H1 (cell line): Measurements from ENCODE around the gene UFSP1. TPM values are rescaled to one million over a fixed set of nuclear protein-coding genes. Genes with fewer than 3 reads are reported as not detected.
A peak's percentile ranks its signal among the peaks of the same experiment; 100 is the strongest.

Experiments used
- CTCF ChIA-PET: fragments of 300-600 bp; sonication (Branson Sonifier 250); formaldehyde crosslinking; loops from one replicate; lab custom pipeline; 2021; ENCODE audit not compliant: partially characterized antibody; lab: Charles Lee
- POLR2A ChIA-PET: fragments of 300-600 bp; sonication (Branson Sonifier 250); formaldehyde crosslinking; loops from one replicate; lab custom pipeline; 2021; ENCODE audit warnings: inconsistent platforms; ENCODE audit not compliant: partially characterized antibody; lab: Charles Lee
- DNase-seq, 2 experiments: peaks; one replicate each; pipeline versions ENCODE4 v3.0.0 to v3.0.0-alpha.2; 2010 to 2022; ENCODE audit warnings: low spot score in 2 of 2, low read depth in 1 of 2, mixed read lengths in 1 of 2
- FAIRE-seq: peaks from 2 replicates; lab custom pipeline; 2011; peaks lifted over from hg19 to GRCh38; lab: Jason Lieb, UNC
- H2AFZ ChIP-seq: 2 replicates; pipeline ENCODE4 v1.8.1; 2012; ENCODE audit warnings: low read length, inconsistent platforms
- H2AK5ac ChIP-seq: 2 replicates; pipeline ENCODE4 v1.6.1; 2013; ENCODE audit warnings: low read depth, low read length
- H2BK120ac ChIP-seq: replicated peaks from 2 replicates; pipeline ENCODE3; 2013; ENCODE audit warnings: low read depth, low read length, inconsistent platforms
- H2BK12ac ChIP-seq: 2 replicates; pipeline ENCODE4 v1.6.1; 2013; ENCODE audit warnings: low read depth, low read length
- H2BK15ac ChIP-seq: 2 replicates; pipeline ENCODE4 v1.6.1; 2013; ENCODE audit warnings: low read length
- H2BK20ac ChIP-seq: 2 replicates; pipeline ENCODE4 v1.6.1; 2013; ENCODE audit warnings: low read length
- H2BK5ac ChIP-seq: 2 replicates; pipeline ENCODE4 v1.6.1; 2013; ENCODE audit warnings: low read depth, low read length
- H3K14ac ChIP-seq: 2 replicates; pipeline ENCODE4 v1.6.1; 2013; ENCODE audit warnings: inconsistent platforms; ENCODE audit not compliant: insufficient read length
- H3K18ac ChIP-seq: 2 replicates; pipeline ENCODE4 v1.6.1; 2013; ENCODE audit warnings: low read length; ENCODE audit errors: extremely low read depth
- H3K23ac ChIP-seq: 2 replicates; pipeline ENCODE4 v1.6.1; 2013; ENCODE audit warnings: inconsistent platforms; ENCODE audit not compliant: insufficient read length
- H3K23me2 ChIP-seq: 2 replicates; pipeline ENCODE4 v1.6.1; 2013; ENCODE audit warnings: low read depth, low read length
- H3K27ac ChIP-seq: 2 replicates; pipeline ENCODE4 v1.6.1; 2011; ENCODE audit warnings: low read depth, low read length, inconsistent platforms
- H3K27me3 ChIP-seq, 4 experiments: replicated peaks in 1 of 4; 1 replicate in 1 of 4; 2 replicates in 3 of 4; pipeline versions ENCODE4 v1.6.1 to v1.8.1; 2011 to 2013; ENCODE audit warnings: low read length in 3 of 4, mild to moderate bottlenecking in 3 of 4, inconsistent platforms in 2 of 4, mixed read lengths in 2 of 4, moderate library complexity in 1 of 4; ENCODE audit not compliant: control insufficient read depth in 3 of 4, insufficient read depth in 3 of 4; ENCODE audit errors: extremely low read depth in 1 of 4
- H3K36me3 ChIP-seq, 4 experiments: 2 replicates each; pipeline versions ENCODE4 v1.6.1 to v1.8.1; 2011 to 2013; ENCODE audit warnings: mild to moderate bottlenecking in 4 of 4, low read length in 3 of 4, moderate library complexity in 2 of 4, control low read depth in 1 of 4, inconsistent platforms in 1 of 4; ENCODE audit not compliant: insufficient read depth in 4 of 4, control insufficient read depth in 2 of 4
- H3K4ac ChIP-seq: replicated peaks from 2 replicates; pipeline ENCODE3; 2013; ENCODE audit warnings: low read length, low read depth, mixed read lengths, inconsistent platforms; ENCODE audit not compliant: insufficient read length
- H3K4me1 ChIP-seq, 4 experiments: replicated peaks in 1 of 4; 1 replicate in 1 of 4; 2 replicates in 3 of 4; pipeline versions ENCODE4 v1.6.1 to v1.8.1; 2011 to 2013; ENCODE audit warnings: low read length in 3 of 4, inconsistent platforms in 2 of 4, mixed read lengths in 1 of 4; ENCODE audit not compliant: insufficient read depth in 4 of 4, control insufficient read depth in 3 of 4
- H3K4me2 ChIP-seq, 2 experiments: 2 replicates each; pipeline versions ENCODE4 v1.6.1 to v1.8.1; 2011 to 2013; ENCODE audit warnings: low read depth in 2 of 2, low read length in 2 of 2, control low read depth in 1 of 2, inconsistent platforms in 1 of 2, mild to moderate bottlenecking in 1 of 2; ENCODE audit not compliant: insufficient read depth in 1 of 2
- H3K4me3 ChIP-seq, 4 experiments: fragments of 200-600, 300-600 bp in 1 of 4; sonication (generic), shearing (Covaris generic), sonication (Bioruptor Twin) in 1 of 4; 2 replicates each; pipeline versions ENCODE4 v1.5.1 to v1.8.1; 2011 to 2016; ENCODE audit warnings: low read length in 4 of 4, low read depth in 3 of 4, control low read depth in 2 of 4, inconsistent platforms in 2 of 4, mild to moderate bottlenecking in 2 of 4, mixed read lengths in 1 of 4, moderate library complexity in 1 of 4; ENCODE audit not compliant: insufficient read depth in 2 of 4; ENCODE audit errors: extremely low read depth in 1 of 4
- H3K56ac ChIP-seq: replicated peaks from 2 replicates; pipeline ENCODE3; 2013; ENCODE audit warnings: low read depth, mild to moderate bottlenecking, mixed read lengths, low read length, inconsistent platforms; ENCODE audit not compliant: insufficient read length
- H3K79me1 ChIP-seq: 2 replicates; pipeline ENCODE4 v1.6.1; 2013; ENCODE audit warnings: low read depth, low read length, control low read depth
- H3K79me2 ChIP-seq, 2 experiments: 2 replicates each; pipeline versions ENCODE4 v1.6.1 to v1.8.1; 2012 to 2013; ENCODE audit warnings: low read length in 2 of 2, mild to moderate bottlenecking in 2 of 2, inconsistent platforms in 1 of 2; ENCODE audit not compliant: insufficient read depth in 2 of 2, control insufficient read depth in 1 of 2
- H3K9ac ChIP-seq, 4 experiments: replicated peaks in 1 of 4; 1 replicate in 1 of 4; 2 replicates in 3 of 4; pipeline versions ENCODE4 v1.6.1 to v1.8.1; 2011 to 2013; ENCODE audit warnings: low read depth in 3 of 4, low read length in 3 of 4, control low read depth in 2 of 4, mild to moderate bottlenecking in 2 of 4, moderate library complexity in 2 of 4, inconsistent platforms in 1 of 4; ENCODE audit errors: extremely low read depth in 1 of 4
- H3K9me3 ChIP-seq, 2 experiments: 2 replicates each; pipeline versions ENCODE4 v1.6.1 to v1.8.1; 2012 to 2013; ENCODE audit warnings: mild to moderate bottlenecking in 2 of 2, moderate library complexity in 2 of 2, control low read depth in 1 of 2, inconsistent platforms in 1 of 2, low read depth in 1 of 2, low read length in 1 of 2, mixed read lengths in 1 of 2; ENCODE audit not compliant: insufficient read depth in 2 of 2
- H4K20me1 ChIP-seq, 2 experiments: replicated peaks in 1 of 2; 2 replicates each; pipeline versions ENCODE3 to v1.8.1; 2011 to 2013; ENCODE audit warnings: inconsistent platforms in 2 of 2, low read length in 2 of 2, mild to moderate bottlenecking in 1 of 2; ENCODE audit not compliant: insufficient read depth in 2 of 2, control insufficient read depth in 1 of 2
- H4K5ac ChIP-seq: 2 replicates; pipeline ENCODE4 v1.6.1; 2013; ENCODE audit warnings: low read length, low read depth, mixed read lengths, inconsistent platforms; ENCODE audit not compliant: insufficient read length
- H4K8ac ChIP-seq: 2 replicates; pipeline ENCODE4 v1.8.0; 2013; ENCODE audit warnings: mild to moderate bottlenecking, moderate library complexity, low read length, inconsistent platforms; ENCODE audit not compliant: insufficient read depth; ENCODE audit errors: extremely low read depth
- H4K91ac ChIP-seq: replicated peaks from 2 replicates; pipeline ENCODE3; 2013; ENCODE audit warnings: low read length, mixed read lengths, inconsistent platforms; ENCODE audit not compliant: insufficient read length
- EZH2 ChIP-seq: fragments of 200-600 bp; sonication (generic); IDR thresholded peaks from 2 replicates; pipeline ENCODE4 v1.7.1; 2012; ENCODE audit warnings: low read depth, mild to moderate bottlenecking, moderate library complexity, low read length, inconsistent platforms; ENCODE audit not compliant: severe bottlenecking
- NRF1 ChIP-seq: IDR thresholded peaks from 2 replicates; pipeline ENCODE4 v1.6.1; 2011; ENCODE audit warnings: mild to moderate bottlenecking, low read depth, low read length, improper control_type of control experiment
- SP4 ChIP-seq: IDR thresholded peaks from 2 replicates; pipeline ENCODE4 v1.6.1; 2012; ENCODE audit warnings: low read length, inconsistent platforms
- SRF ChIP-seq: IDR thresholded peaks from 2 replicates; pipeline ENCODE4 v1.6.1; 2011; ENCODE audit warnings: mild to moderate bottlenecking, low read depth, low read length, moderate library complexity
- ZNF274 ChIP-seq: IDR thresholded peaks from 2 replicates; pipeline ENCODE4 v1.7.0; 2012; ENCODE audit warnings: low read length, borderline replicate concordance; ENCODE audit errors: extremely low read depth
- WGBS, 2 experiments: shearing (Covaris generic) in 1 of 2; methylation state at CpG; one replicate each; pipeline versions ENCODE4 v1.1.6 to v1.1.7; 2013 to 2015; ENCODE audit warnings: low lambda C conversion rate in 2 of 2, mixed read lengths in 2 of 2, inconsistent platforms in 1 of 2, low coverage in 1 of 2, missing lambda C conversion rate in 1 of 2; ENCODE audit not compliant: insufficient replicate concordance in 2 of 2, insufficient coverage in 1 of 2, insufficient read length in 1 of 2; ENCODE audit errors: extremely low coverage in 1 of 2, missing lambda C conversion rate in 1 of 2; 5-methylcytosine and 5-hydroxymethylcytosine counted together
- polyA plus RNA-seq, 7 experiments: library from polyadenylated mRNA; depleted of rRNA in 3 of 7; stranded (reverse) in 5 of 7; unstranded in 2 of 7; fragments of >200 nt in 5 of 7; fragments of 200-250 nt in 2 of 7; gene quantifications; 1 replicate in 5 of 7; 2 replicates in 1 of 7; 4 replicates in 1 of 7; pipeline versions ENCODE4 v1.2.1 to v1.2.3, GENCODE V29; 2011 to 2013; ENCODE audit warnings: missing spikeins in 2 of 7, mixed read lengths in 2 of 7
- total RNA-seq: library from RNA; stranded (reverse); fragmentation: NEBNext Ultra II Directional; extraction: Animal tissue kit (Norgen Biotek cat#: 25700); gene quantifications from 2 replicates; pipeline ENCODE4 v1.2.1, GENCODE V29; 2021

UFSP1 gene
- total and polyA plus RNA-seq, 2 of the 8 experiments (the other 6 are each of a cell fraction or from before 2014, with no cell fraction given), result 1.6 to 4.3 TPM

DNA sequence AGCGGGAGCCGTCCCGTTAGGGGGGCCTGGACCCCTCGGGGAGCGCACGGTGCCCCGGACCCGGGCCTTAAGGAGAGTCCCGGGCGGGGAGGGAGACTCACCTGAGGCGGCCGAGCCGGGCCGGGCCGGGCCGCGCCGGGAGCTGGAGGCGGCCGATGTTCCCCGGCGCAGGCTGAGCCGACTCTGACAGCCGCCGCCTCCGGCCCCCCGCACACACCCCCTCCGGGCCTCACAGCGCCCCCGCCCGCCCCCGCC lies 6.1 kb upstream of the UFSP1 start, which contains the start of gene ACHE:
Gene ACHE, minus strand, starts transcription at position 188 of the 255 bp plus-strand sequence. CDS start 1,656 bp downstream, outside the sequence.
- Histone ChIP-seq H3K4ac (peak within 1 kb of the TSS; percentile 65), H3K9ac (no peak within 1 kb of the TSS), H3K14ac (no peak within 1 kb of the TSS), H4K20me1 (peaks cover 0 to 5% of the 10 kb centered on the region in 2 experiments), H2BK20ac (no peak within 1 kb of the TSS), H4K5ac (no peak within 1 kb of the TSS), H3K23me2 (peaks cover 6% of the 10 kb centered on the region; the same call in 1 of the 2 replicates), H3K23ac (no peak within 1 kb of the TSS), H3K36me3 (no peaks in the 10 kb centered on the region), H3K79me2 (no peaks in the 10 kb centered on the region), H3K18ac (peak within 1 kb of the TSS; percentile 11), H3K4me3 (peak within 1 kb of the TSS; percentile 10 to 73 (median 42)), H3K4me1 (peaks cover 0 to 10% (median 6%) of the 10 kb centered on the region in 4 experiments; a peak in 6 of 7 replicates), H4K91ac (peak within 1 kb of the TSS; percentile 55), H3K56ac (no peak within 1 kb of the TSS), H2BK120ac (no peak within 1 kb of the TSS), H2BK5ac (no peak within 1 kb of the TSS), H4K8ac (no peak within 1 kb of the TSS), H2BK12ac (peak within 1 kb of the TSS; percentile 9; the same call in 1 of the 2 replicates), H2AK5ac (no peak within 1 kb of the TSS), H2BK15ac (peak within 1 kb of the TSS; percentile 75; the same call in 1 of the 2 replicates), H3K9me3 (no peaks in the 10 kb centered on the region), H3K79me1 (no peaks in the 10 kb centered on the region), H3K27ac (no peak within 1 kb of the TSS), H3K27me3 (peaks cover 15 to 35% (median 19%) of the 10 kb centered on the region in 4 experiments), H2AFZ (no peak within 1 kb of the TSS), H3K4me2 (peak within 1 kb of the TSS; percentile 74 to 78)
- POLR2A ChIA-PET, result interaction anchor here (0.5 to 1.8 kb wide), 6 partner anchors 14 to 403 kb away, joined by 3 to 5 read pairs (median 4); no protein-coding TSS in a partner anchor
- TF ChIP-seq SP4 (no peak), ZNF274 (no peak), NRF1 (no peak), EZH2 (peak; percentile 65), SRF (no peak)
- CTCF ChIA-PET, result interaction anchor here (0.6 to 2.5 kb wide), 8 partner anchors 55 to 264 kb away, joined by 3 to 17 read pairs (median 6); partner anchors contain the start of genes MUC3A and TRIM56
- DNase-seq, result no peak
- no peak for FAIRE-seq
- 2% methylated on average over 12 of the region's 32 CpGs; no CpG with 5 or more reads in 1 of the 2 experiments for WGBS, 2 experiments
